HL-60/S4 treated with phorbol 12-myristate 13-acetate at 8.2 ng/mL for 4 days and 3 days (cell line): ENCODE results near the gene FLOT1.

Experiments
- in situ Hi-C: fragments of 300-500 bp; cut with MboI; formaldehyde crosslinking; loops from 2 replicates; pipeline ENCODE4 v1.15.0; 2022; ENCODE audit warnings: low sequenced_read_pairs

FLOT1 gene

DNA sequence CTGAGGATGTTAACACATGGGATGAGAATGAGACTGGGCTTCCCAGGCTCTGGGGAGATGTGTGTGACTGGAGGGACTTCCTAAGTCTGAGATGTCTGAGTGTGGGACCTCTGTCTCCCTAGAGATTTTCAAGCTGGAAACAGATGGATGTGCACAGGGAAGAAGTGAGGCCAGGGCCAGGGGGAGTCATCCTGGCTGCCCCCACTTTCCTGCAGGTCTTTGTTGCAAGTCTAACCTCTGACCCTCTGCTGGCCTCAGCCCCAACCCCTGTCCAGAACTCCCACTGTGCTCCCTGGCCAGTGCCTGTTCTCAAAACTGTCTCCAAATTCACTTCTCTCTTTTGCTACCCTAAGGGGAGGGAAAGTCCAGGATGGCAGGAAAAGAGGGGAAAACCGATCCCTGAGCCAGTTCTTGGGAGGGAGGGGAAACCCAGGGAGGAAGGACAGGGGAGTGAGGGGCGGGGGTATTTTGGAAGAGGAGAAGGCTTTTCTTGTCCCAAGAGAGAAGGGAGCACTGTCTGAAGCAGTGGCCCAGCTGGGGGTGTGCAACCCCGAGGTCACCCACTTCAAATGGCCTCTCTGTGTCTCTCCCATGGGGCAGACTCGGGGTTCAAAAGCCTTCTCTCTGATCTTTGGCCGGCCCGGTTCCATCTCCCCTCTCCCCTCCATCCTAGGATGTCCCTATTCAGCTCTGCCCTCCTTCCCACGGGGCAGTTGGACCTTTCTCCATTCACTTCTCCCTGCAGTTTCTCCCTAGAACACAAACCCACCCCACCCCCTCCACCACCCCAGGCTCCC lies 59.1 kb downstream of the FLOT1 start:
- in situ Hi-C loops, result loop anchor here (5.0 kb wide), 1 partner anchor 34 kb away; the partner anchor contains the start of gene MDC1

DNA sequence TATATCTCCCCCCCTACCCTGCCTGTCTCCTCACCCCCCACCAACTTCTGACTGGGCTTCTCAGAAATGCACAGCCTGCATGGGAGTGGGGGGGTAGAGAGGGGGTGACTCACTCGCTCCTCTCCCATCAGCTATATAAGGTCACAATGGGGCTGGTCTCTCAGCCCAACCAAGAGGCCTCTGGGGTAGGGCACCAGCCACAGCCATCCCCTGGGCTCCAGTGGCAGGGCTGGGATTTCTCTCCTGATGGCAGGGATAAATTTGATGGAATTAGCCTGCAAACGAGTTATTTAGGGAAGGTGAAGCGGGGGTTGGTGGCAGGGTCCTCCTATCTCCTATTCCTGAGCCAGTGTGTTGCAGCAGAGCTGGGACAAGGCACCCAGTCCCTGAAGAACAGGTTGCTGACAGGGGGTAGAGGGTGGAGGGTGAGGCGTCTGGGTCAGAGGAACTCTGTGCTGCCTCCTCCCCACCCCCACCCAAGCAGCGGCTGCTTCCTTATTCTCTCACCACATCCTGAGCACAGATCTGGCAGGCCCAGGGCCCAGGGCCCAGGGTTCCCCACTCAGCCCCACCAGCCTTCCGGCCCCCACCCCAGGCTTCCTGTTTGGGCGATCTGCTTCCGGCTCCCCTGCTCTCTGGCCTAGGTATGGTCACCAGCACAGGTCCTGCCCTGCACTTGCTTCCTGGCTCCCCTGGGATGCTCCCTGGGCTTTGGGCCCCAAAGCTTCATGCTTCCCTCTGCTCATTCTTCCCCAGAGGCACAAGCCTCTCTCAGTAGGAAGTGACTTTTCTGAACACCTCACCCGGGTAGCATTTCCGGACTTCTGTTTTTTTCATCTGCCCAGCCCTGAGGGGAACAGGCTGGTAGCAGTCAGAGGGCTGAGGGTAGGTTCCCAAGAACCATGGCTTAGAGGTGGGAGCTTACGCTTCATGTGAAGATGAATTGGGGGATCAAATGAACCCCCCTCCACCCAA lies 60.1 kb downstream of the FLOT1 start:
- in situ Hi-C loops, result loop anchor here (5.0 kb wide), 1 partner anchor 35 kb away; the partner anchor contains the start of gene MDC1

DNA sequence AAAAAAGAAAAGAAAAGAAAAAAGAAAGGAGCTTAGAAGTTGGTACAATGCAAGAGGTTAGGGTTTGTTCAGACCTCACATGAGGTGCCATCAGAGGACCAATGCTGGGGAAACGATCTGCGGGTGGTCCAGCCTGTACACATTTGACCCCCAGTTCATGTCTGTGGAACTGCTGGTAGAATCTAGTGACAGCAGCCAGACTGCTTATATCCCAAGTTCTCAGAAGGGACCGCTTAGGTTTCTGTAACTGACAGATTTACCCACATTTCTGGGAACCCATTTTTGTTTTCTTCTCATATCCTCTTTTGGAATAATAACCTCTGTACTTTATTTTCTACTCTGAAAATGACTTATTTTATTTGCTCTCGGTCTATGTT lies 60.7 kb downstream of the FLOT1 start:
- in situ Hi-C loops, result loop anchor here (5.0 kb wide), 1 partner anchor 36 kb away; the partner anchor contains the start of gene MDC1

DNA sequence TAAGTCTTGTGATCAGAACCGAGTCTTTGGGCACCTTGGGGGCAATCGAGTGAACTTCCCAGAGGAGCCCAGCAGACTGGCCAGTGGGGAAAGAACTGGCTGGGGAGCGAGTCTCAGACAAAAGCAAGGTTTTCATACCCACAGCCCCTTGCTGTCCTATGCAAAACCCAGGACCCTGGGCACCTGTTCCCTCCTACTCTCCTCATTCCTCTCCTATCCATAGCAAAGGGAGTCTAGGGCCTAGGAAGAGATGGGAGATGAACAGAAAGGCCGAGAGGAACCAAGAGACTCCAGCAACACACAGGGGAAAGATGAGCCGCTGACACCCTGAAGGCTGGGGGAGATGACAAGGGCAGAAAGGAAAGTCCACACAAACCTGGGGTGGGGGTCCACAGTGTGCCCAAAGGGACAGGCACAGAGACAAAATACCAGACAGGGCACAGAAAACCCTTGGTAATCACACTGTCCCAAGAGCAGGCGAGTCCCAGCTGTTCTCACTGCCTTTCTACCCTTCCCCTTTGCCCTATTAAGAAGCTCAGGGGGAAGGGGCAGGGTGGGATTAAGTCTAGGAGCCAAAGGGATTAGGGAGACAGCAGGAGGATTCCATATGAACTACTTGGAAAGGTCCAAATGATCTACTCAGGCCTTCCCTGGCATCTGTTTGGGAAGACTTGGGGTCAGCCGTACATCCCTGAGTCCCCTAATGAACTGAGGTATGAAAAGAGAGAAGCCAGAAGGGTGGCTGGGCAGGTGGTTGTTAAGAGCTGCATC lies 62.5 kb downstream of the FLOT1 start:
- in situ Hi-C loops, result loop anchor here (5.0 kb wide), 1 partner anchor 37 kb away; the partner anchor contains the start of gene MDC1

DNA sequence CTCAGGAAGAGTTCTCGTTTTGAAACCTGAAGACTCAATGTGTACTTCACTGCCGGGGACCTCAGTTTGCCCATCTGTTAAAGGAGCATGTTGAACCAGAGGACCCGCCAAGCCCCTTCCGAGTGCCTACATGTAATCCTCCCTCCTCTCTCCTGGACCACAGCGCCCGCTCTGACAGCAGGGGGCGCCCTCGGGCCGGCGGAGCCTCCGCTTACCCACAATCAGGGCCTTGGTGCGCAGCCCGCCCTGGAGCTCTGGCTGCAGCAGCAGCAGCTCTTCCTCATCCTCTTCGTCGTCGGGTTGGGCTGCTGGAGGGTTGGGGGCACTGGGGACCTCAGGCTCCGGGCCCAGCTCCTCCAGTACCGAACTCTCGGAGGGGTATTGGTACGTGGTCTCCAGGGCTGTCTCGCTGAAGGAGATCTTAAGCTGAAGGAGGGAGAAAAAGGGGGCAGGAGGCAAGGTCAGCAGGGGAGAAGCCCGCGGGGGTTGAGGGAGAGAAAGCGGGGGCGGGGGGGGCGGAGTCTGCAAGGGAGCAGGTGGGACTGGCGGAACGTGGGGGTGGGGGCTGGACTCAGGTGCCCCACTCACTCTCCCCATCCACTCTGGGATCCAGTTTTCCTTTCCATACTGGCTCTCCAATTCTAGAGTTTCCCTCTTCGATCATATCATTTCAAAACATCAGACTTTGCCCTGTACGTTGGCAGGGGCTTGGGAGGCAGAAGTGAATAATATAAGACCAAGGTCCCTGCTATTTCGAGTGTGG lies 63.3 kb downstream of the FLOT1 start:
- in situ Hi-C loops, result no loop called here
